Common myeloid progenitor, CD34-positive (primary cell): ENCODE measurements around the gene MFSD11.
A peak's percentile ranks its signal among the peaks of the same experiment; 100 is the strongest.
"Not testable (repeated sequence)": the region's sequence is repeated elsewhere in the genome, so short reads cannot be mapped to it uniquely, and the experiment has no call there.

ENCODE experiments used
- CTCF ChIA-PET: fragments of 350-600 bp; sonication (Branson Sonifier 250); formaldehyde crosslinking; loops from one replicate; lab custom pipeline; 2021; ENCODE audit warnings: antibody characterized with exemption; lab: Charles Lee
- POLR2A ChIA-PET: fragments of 350-600 bp; sonication (Branson Sonifier 250); formaldehyde crosslinking; loops from one replicate; lab custom pipeline; 2021; ENCODE audit warnings: antibody characterized with exemption; lab: Charles Lee
- DNase-seq, 3 donors: peaks; one replicate each; pipeline versions ENCODE4 v3.0.0 to v3.0.0-alpha.2; 2013
- H3K27ac ChIP-seq, 2 experiments: 1 replicate in 1 of 2; 2 replicates in 1 of 2; pipeline ENCODE4 v1.7.0; 2013; ENCODE audit warnings: inconsistent platforms in 2 of 2, low read length in 2 of 2, mild to moderate bottlenecking in 2 of 2, low read depth in 1 of 2, moderate library complexity in 1 of 2; ENCODE audit not compliant: severe bottlenecking in 2 of 2, insufficient read depth in 1 of 2, poor library complexity in 1 of 2
- H3K27me3 ChIP-seq, 5 experiments: replicated peaks in 2 of 5; 1 replicate in 3 of 5; 2 replicates in 2 of 5; pipeline versions ENCODE4 v1.6.1 to v1.7.0; 2013; ENCODE audit warnings: low read length in 4 of 5, mild to moderate bottlenecking in 2 of 5, moderate library complexity in 2 of 5, inconsistent platforms in 1 of 5; ENCODE audit not compliant: insufficient read depth in 5 of 5, control insufficient read depth in 4 of 5
- H3K36me3 ChIP-seq, 4 experiments: 1 replicate in 2 of 4; 2 replicates in 2 of 4; pipeline versions ENCODE4 v1.6.1 to v1.7.0; 2013; ENCODE audit warnings: low read length in 3 of 4, control low read depth in 1 of 4, mild to moderate bottlenecking in 1 of 4; ENCODE audit not compliant: control insufficient read depth in 4 of 4, insufficient read depth in 4 of 4
- H3K4me1 ChIP-seq, 4 experiments: 1 replicate in 3 of 4; 2 replicates in 1 of 4; pipeline versions ENCODE4 v1.6.1 to v1.7.1; 2013; ENCODE audit warnings: low read length in 3 of 4, mild to moderate bottlenecking in 3 of 4, control low read depth in 1 of 4, inconsistent platforms in 1 of 4, moderate library complexity in 1 of 4; ENCODE audit not compliant: control insufficient read depth in 4 of 4, insufficient read depth in 4 of 4; ENCODE audit errors: control extremely low read depth in 1 of 4
- H3K4me3 ChIP-seq, 7 experiments: 1 replicate in 4 of 7; 2 replicates in 3 of 7; pipeline versions ENCODE4 v1.5.1 to v1.7.0; 2013; ENCODE audit warnings: mild to moderate bottlenecking in 7 of 7, low read length in 6 of 7, moderate library complexity in 6 of 7, inconsistent platforms in 2 of 7, low read depth in 2 of 7, control low read depth in 1 of 7; ENCODE audit not compliant: insufficient read depth in 4 of 7, control insufficient read depth in 1 of 7; ENCODE audit errors: extremely low read depth in 1 of 7
- H3K9me3 ChIP-seq, 5 experiments: 1 replicate in 4 of 5; 2 replicates in 1 of 5; pipeline versions ENCODE4 v1.6.1 to v1.7.1; 2013; ENCODE audit warnings: low read length in 4 of 5, mild to moderate bottlenecking in 2 of 5, inconsistent platforms in 1 of 5, low read depth in 1 of 5, moderate library complexity in 1 of 5; ENCODE audit not compliant: control insufficient read depth in 4 of 5, insufficient read depth in 2 of 5; ENCODE audit errors: control extremely low read depth in 1 of 5
- WGBS: methylation state at CpG from one replicate; pipeline ENCODE4 v1.1.5; 2013; ENCODE audit not compliant: insufficient coverage; 5-methylcytosine and 5-hydroxymethylcytosine counted together

MFSD11 gene

DNA sequence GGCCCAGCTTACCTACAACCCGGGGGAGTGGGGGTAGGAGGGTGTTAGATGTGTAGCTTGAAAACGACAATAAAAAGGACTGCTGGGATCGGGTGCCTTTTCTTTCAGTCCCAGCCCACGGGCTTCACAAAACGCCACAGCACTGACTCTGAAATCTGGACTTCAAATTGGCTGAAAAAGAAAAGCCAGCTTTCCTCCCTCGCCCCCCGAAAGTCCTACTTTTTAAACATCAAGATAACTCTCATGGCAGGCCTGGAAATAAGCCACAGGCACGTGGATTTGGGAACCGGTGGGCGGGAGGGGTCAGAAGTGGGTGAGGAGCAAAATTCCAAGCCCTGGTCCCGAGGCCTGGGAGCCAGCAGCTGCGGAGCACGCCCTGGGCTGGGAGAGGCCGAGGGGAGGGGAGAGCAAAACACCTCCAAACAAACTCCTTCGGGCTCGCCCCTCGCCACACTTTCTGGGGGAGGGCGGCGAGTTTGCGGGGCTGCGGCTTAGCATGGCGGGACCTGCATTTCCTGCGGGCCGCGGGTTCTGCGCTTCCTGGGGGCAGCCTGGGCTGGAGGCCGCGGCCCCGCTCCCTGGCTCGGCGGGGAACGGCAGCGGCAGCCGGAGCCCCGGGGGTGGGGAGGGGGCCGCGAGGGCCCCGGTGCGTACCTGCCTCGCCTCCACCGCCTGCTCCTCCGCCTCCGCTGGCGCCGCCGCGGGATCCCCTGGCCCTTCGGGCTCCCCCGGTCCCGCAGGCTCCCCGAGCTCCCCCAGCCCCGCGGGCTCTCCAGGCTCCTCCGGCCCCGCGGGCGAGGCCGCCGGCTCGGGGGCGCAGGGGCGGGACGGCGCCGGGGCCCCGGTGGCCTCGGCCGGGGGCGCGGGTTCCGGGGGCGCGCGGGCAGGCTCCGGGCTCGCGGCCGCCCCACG lies 27.7 kb upstream of the MFSD11 start:
- peaks cover 0 to 19% (median 7%) of the 10 kb centered on the region in 4 experiments for H3K36me3 ChIP-seq
- not testable (repeated sequence) for H3K27ac ChIP-seq, H3K9me3 ChIP-seq, DNase-seq
- CTCF ChIA-PET, result interaction anchor here (0.7 to 2.2 kb wide), 5 partner anchors 9 to 74 kb away, joined by 3 to 5 read pairs (median 4); partner anchors contain the start of gene MFSD11
- H3K4me3 ChIP-seq, result peak overlapping the region in 6 of 7 experiments; percentile 34 to 75 (median 62)
- peaks cover 0 to 11% (median 0%) of the 10 kb centered on the region in 5 experiments for H3K27me3 ChIP-seq
- POLR2A ChIA-PET, result interaction anchor here (0.7 to 1.0 kb wide), 2 partner anchors 26 to 42 kb away, joined by 3 read pairs; no protein-coding TSS in a partner anchor
- H3K4me1 ChIP-seq, result peaks cover 6 to 32% (median 23%) of the 10 kb centered on the region in 4 experiments
- WGBS, result 14% methylated on average over 21 of the region's 79 CpGs

- Histone ChIP-seq H3K36me3 (peaks cover 0 to 25% (median 9%) of the 10 kb centered on the region in 4 experiments), H3K4me1 (peaks cover 14 to 40% (median 31%) of the 10 kb centered on the region in 4 experiments), H3K4me3 (peak within 1 kb of the TSS in 6 of 7 experiments; percentile 40 to 75 (median 62)), H3K9me3 (no peaks in the 10 kb centered on the region), H3K27me3 (peaks cover 0 to 11% (median 0%) of the 10 kb centered on the region in 5 experiments), H3K27ac (no peak within 1 kb of the TSS)
- peak in 2 of 3 donors; percentile 50 to 59 for DNase-seq
- 10% methylated on average over 23 of the region's 56 CpGs for WGBS
- CTCF ChIA-PET, result interaction anchor here (0.7 to 1.4 kb wide), 4 partner anchors 8 to 73 kb away, joined by 3 to 4 read pairs (median 4); no protein-coding TSS in a partner anchor
- POLR2A ChIA-PET, result interaction anchor here (0.6 to 1.0 kb wide), 2 partner anchors 43 to 93 kb away, joined by 3 read pairs; no protein-coding TSS in a partner anchor
These were observed 26.9 kb upstream of the MFSD11 start, which contains the start of gene MXRA7 for GRCh38 chr17:76710863-76711611. TSS of gene MXRA7 (minus strand) at chr17:76710965. CDS start at chr17:76710946, 19 bp downstream.

GRCh38 chr17:76712321-76712720 lies 25.6 kb upstream of the MFSD11 start:
- peaks cover 1 to 38% (median 20%) of the 10 kb centered on the region in 4 experiments for H3K36me3 ChIP-seq
- DNase-seq, H3K4me3 ChIP-seq, H3K9me3 ChIP-seq, POLR2A ChIA-PET, H3K27ac ChIP-seq: not testable (repeated sequence)
- WGBS, result 96% methylated on average over 4 of the region's 7 CpGs
- peaks cover 17 to 49% (median 41%) of the 10 kb centered on the region in 4 experiments for H3K4me1 ChIP-seq
- peaks cover 0 to 11% (median 0%) of the 10 kb centered on the region in 5 experiments for H3K27me3 ChIP-seq
- CTCF ChIA-PET, result interaction anchor here (0.6 to 1.6 kb wide), 4 partner anchors 15 to 189 kb away, joined by 3 to 4 read pairs (median 3); no protein-coding TSS in a partner anchor

GRCh38 chr17:76713765-76714164 lies 24.2 kb upstream of the MFSD11 start:
- Histone ChIP-seq H3K36me3 (peaks cover 6 to 47% (median 28%) of the 10 kb centered on the region in 4 experiments), H3K27ac (no peak overlapping the region), H3K27me3 (peaks cover 0 to 8% (median 0%) of the 10 kb centered on the region in 5 experiments), H3K9me3 (no peaks in the 10 kb centered on the region), H3K4me1 (peaks cover 17 to 49% (median 42%) of the 10 kb centered on the region in 4 experiments), H3K4me3 (no peak overlapping the region)
- POLR2A ChIA-PET, result interaction anchor here (0.6 kb wide), 1 partner anchor 407 kb away, joined by 9 read pairs; no protein-coding TSS in a partner anchor
- no peak for DNase-seq
- CTCF ChIA-PET, result interaction anchor here (0.8 to 2.6 kb wide), 15 partner anchors 9 to 190 kb away, joined by 3 to 14 read pairs (median 3); partner anchors contain the start of gene METTL23
- 95% methylated on average over 6 of the region's 7 CpGs for WGBS

DNA sequence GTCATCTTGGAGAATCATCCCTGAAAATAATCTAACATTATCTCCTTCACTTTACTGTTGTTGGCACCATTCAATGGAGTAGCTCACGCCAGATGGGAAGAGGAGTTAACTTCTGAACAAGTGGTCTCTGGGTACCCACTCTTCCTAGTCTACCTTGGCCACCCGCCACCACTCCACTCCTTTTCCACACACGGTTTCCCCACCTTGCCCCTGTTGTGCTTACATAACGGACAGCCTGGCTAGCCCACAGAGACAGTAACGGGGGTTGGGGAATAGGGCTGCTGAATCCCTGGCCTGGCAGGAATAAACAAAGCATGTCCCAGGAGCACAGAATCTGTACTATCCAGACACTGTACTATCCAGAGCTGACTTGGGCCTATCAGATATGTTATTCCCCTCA lies 23.6 kb upstream of the MFSD11 start:
- peaks cover 0 to 8% (median 0%) of the 10 kb centered on the region in 5 experiments for H3K27me3 ChIP-seq
- no peak overlapping the region for H3K27ac ChIP-seq
- ChIA-PET POLR2A (no interaction called here), CTCF (interaction anchor here (0.8 to 2.6 kb wide), 13 partner anchors 9 to 157 kb away, joined by 3 to 14 read pairs (median 3); partner anchors contain the start of gene SRSF2)
- no peaks in the 10 kb centered on the region for H3K9me3 ChIP-seq
- H3K4me3 ChIP-seq, result no peak overlapping the region
- DNase-seq, result no peak
- peaks cover 17 to 47% (median 42%) of the 10 kb centered on the region in 4 experiments for H3K4me1 ChIP-seq
- WGBS, result 94% methylated on average over 5 of the region's 5 CpGs
- H3K36me3 ChIP-seq, result peaks cover 7 to 51% (median 33%) of the 10 kb centered on the region in 4 experiments

DNA sequence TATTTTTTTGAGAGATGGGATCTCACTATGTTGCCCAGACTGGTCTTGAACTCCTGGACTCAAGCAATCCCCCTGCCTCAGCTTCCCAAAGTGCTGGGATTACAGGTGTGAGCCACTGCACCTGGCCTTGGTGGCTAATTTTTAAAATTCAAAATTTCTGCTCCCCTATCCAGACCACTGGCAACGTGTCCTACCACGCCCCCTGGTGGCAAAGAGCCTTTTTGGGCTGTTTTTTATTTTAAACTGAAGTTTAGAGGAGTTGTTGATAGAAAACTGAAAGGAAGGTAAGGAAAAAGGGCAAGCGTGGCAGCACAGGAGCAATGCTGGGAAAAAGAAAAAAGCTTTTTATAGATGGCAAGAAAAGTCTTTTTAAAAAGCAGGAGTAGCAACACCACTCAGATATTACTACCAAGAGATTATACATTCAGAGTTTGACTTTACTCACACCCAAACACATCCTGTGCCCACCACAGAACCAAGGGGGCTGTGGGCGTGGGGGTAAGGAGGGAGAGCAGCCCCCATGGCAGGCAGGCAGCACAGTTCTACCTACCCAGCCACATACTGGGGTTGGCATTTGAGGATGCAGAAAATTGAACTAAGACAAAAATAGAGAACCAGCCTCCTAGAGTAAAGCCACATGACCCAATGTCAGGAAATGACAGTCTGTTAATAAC lies 23.0 kb upstream of the MFSD11 start:
- Histone ChIP-seq H3K27me3 (peaks cover 0 to 4% (median 0%) of the 10 kb centered on the region in 5 experiments), H3K4me3 (peak overlapping the region in 5 of 7 experiments; percentile 31 to 57 (median 45)), H3K36me3 (peaks cover 8 to 57% (median 38%) of the 10 kb centered on the region in 4 experiments), H3K4me1 (peaks cover 17 to 43% (median 38%) of the 10 kb centered on the region in 4 experiments), H3K9me3 (no peaks in the 10 kb centered on the region), H3K27ac (peak overlapping the region; percentile 46 to 74)
- POLR2A ChIA-PET, result no interaction called here
- WGBS, result 0% methylated on average over 3 of the region's 4 CpGs
- DNase-seq, result peak; percentile 57 to 72 (median 63)
- CTCF ChIA-PET, result interaction anchor here (1.0 to 2.6 kb wide), 8 partner anchors 9 to 137 kb away, joined by 3 to 14 read pairs (median 6); partner anchors contain the start of gene SRSF2
